SH-SY5Y (cell line): ENCODE data around the gene NLK.

Experiments used
- GATA2 ChIP-seq: IDR thresholded peaks from 2 replicates; pipeline ENCODE4 v1.6.1; 2011; ENCODE audit warnings: mild to moderate bottlenecking, low read depth, low read length
- GATA3 ChIP-seq: IDR thresholded peaks from 2 replicates; pipeline ENCODE4 v1.6.1; 2011; ENCODE audit warnings: low read depth, mild to moderate bottlenecking, low read length, moderate library complexity

GRCh38 chr17:28193241-28193640 is 150.8 kb downstream of the NLK start:
- TF ChIP-seq GATA3 (no peak), GATA2 (no peak)
